ENCODE measurements around the gene LSAMP. TPM values are rescaled to one million over a fixed set of nuclear protein-coding genes. Genes with fewer than 3 reads are reported as not detected.

The LSAMP gene
- total and polyA plus RNA-seq, 2 of the 8 experiments (the other 6 are each of a cell fraction or from before 2014, with no cell fraction given) = 1.8 to 5.7 TPM

DNA sequence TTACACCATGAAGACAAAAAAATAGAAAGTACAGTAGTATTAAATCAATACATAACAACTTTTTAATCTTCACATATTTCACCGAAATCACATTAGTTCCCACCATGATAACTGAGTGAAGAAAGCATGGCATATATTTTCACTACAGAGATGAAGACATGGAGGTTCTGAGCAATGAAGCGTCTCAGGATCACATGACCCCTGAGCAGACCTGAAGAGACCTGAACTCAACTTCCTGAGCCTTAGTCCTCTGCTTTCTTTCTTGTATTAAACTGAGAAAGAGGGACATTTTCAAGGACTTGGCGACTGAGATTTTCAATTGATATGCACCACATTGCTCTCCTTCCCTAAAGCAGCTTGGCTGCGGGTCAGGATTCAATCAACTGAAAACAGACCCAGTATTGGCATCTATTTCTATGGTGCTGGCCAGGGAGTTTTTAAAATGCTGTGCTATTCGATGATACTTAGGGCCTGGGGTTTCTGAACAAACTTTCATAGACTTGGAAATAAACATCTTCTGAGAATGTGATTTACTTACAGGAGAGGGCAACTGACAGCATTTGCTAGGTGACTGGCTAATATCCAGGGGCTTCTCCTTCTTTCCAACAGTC, 165.1 kb downstream of the LSAMP start:
- H3K36me3 ChIP-seq (ENCODE audit: control insufficient read depth in 2 of 4, insufficient read depth in 4 of 4, low read length in 3 of 4) = no peaks in the 10 kb centered on the region
- no peak overlapping the region for H4K5ac ChIP-seq (ENCODE audit: insufficient read length, low read depth, low read length)
- no peak overlapping the region for H3K14ac ChIP-seq (ENCODE audit: insufficient read length)
- H2BK5ac ChIP-seq (ENCODE audit: low read depth, low read length) = no peak overlapping the region
- no peak overlapping the region for H2AK5ac ChIP-seq (ENCODE audit: low read depth, low read length)
- no peak overlapping the region for H3K4me3 ChIP-seq (ENCODE audit: extremely low read depth in 1 of 4, insufficient read depth in 2 of 4, low read depth in 3 of 4, low read length in 4 of 4)
- H4K8ac ChIP-seq (ENCODE audit: extremely low read depth, insufficient read depth, low read length) = no peak overlapping the region
- no peaks in the 10 kb centered on the region for H3K79me2 ChIP-seq (ENCODE audit: control insufficient read depth in 1 of 2, insufficient read depth in 2 of 2, low read length in 2 of 2)
- CTCF ChIA-PET (ENCODE audit: partially characterized antibody) = no interaction called here
- peak overlapping the region in 1 of 4 experiments; percentile 15; a peak in 1 of 7 replicates for H3K9ac ChIP-seq (replicated peaks in 1 of 4; ENCODE audit: extremely low read depth in 1 of 4, low read depth in 3 of 4, low read length in 3 of 4)
- no peak overlapping the region for H3K23ac ChIP-seq (ENCODE audit: insufficient read length)
- no peak overlapping the region for H3K18ac ChIP-seq (ENCODE audit: extremely low read depth, low read length)
- 80% methylated on average over 5 of the region's 5 CpGs; no CpG with 5 or more reads in 1 of the 2 experiments for WGBS, 2 experiments (ENCODE audit: extremely low coverage in 1 of 2, insufficient coverage in 1 of 2, insufficient read length in 1 of 2, insufficient replicate concordance in 2 of 2, low coverage in 1 of 2, low lambda C conversion rate in 2 of 2, missing lambda C conversion rate in 1 of 2)
- H2AFZ ChIP-seq (ENCODE audit: low read length) = 0 out of 2 replicates have a peak overlapping the region, but pooled peaks have one; percentile 55
- H3K79me1 ChIP-seq (ENCODE audit: low read depth, low read length) = no peaks in the 10 kb centered on the region
- H2BK120ac ChIP-seq (replicated peaks; ENCODE audit: low read depth, low read length) = no peak overlapping the region
- no peak overlapping the region for H3K4me2 ChIP-seq (ENCODE audit: insufficient read depth in 1 of 2, low read depth in 2 of 2, low read length in 2 of 2)
- peaks cover 0 to 4% (median 1%) of the 10 kb centered on the region in 4 experiments; a peak in 2 of 7 replicates for H3K4me1 ChIP-seq (replicated peaks in 1 of 4; ENCODE audit: control insufficient read depth in 3 of 4, insufficient read depth in 4 of 4, low read length in 3 of 4)
- H2BK15ac ChIP-seq (ENCODE audit: low read length) = no peak overlapping the region
- H2BK20ac ChIP-seq (ENCODE audit: low read length) = no peak overlapping the region
- no peak overlapping the region for H3K4ac ChIP-seq (replicated peaks; ENCODE audit: insufficient read length, low read depth, low read length)
- FAIRE-seq (no peak), DNase-seq (ENCODE audit: low read depth in 1 of 2, low spot score in 2 of 2) (no peak)
- H3K23me2 ChIP-seq (ENCODE audit: low read depth, low read length) = no peaks in the 10 kb centered on the region
- no peaks in the 10 kb centered on the region for H3K9me3 ChIP-seq (ENCODE audit: insufficient read depth in 2 of 2, low read depth in 1 of 2, low read length in 1 of 2)
- POLR2A ChIA-PET (ENCODE audit: partially characterized antibody) = no interaction called here
- no peak overlapping the region for H3K56ac ChIP-seq (replicated peaks; ENCODE audit: insufficient read length, low read depth, low read length)
- H2BK12ac ChIP-seq (ENCODE audit: low read depth, low read length) = no peak overlapping the region
- no peak overlapping the region for H4K91ac ChIP-seq (replicated peaks; ENCODE audit: insufficient read length, low read length)
- no peaks in the 10 kb centered on the region for H4K20me1 ChIP-seq (replicated peaks in 1 of 2; ENCODE audit: control insufficient read depth in 1 of 2, insufficient read depth in 2 of 2, low read length in 2 of 2)
- H3K27me3 ChIP-seq (replicated peaks in 1 of 4; ENCODE audit: control insufficient read depth in 3 of 4, extremely low read depth in 1 of 4, insufficient read depth in 3 of 4, low read length in 3 of 4) = no peaks in the 10 kb centered on the region
- no peak overlapping the region for H3K27ac ChIP-seq (ENCODE audit: low read depth, low read length)
- TF ChIP-seq CHD1 (IDR thresholded peaks at IDR 0.05; ENCODE audit: low read depth, low read length) (no peak), TBP (IDR thresholded peaks at IDR 0.05; ENCODE audit: low read depth, low read length) (no peak)

Data from H1 (cell line).